GM12878 (cell line): Measurements from ENCODE around the gene PMS1. TPM values are rescaled to one million over a fixed set of nuclear protein-coding genes. Genes with fewer than 3 reads are reported as not detected.

Experiments
- ATAC-seq: fragments of 200-7000 bp; cut with Tn5 transposase; 3 replicates; pipeline ENCODE4 v1.9.1; 2020; ENCODE audit warnings: mild to moderate bottlenecking, moderate library complexity
- BruUV-seq: library from RNA; stranded (reverse); fragments of 400-500 nt; replicated peaks from 2 replicates; lab custom pipeline; 2021; lab: Mats Ljungman, UMichigan
- CTCF ChIA-PET: fragments of 300-600 bp; sonication (Branson Sonifier 250); formaldehyde crosslinking; extraction: SDS; loops from one replicate; lab custom pipeline; 2021; ENCODE audit warnings: inconsistent platforms; lab: Yijun Ruan, JAX
- POLR2A ChIA-PET: fragments of 350-600 bp; formaldehyde crosslinking; extraction: SDS; loops from one replicate; lab custom pipeline; 2021; ENCODE audit warnings: inconsistent platforms; lab: Charles Lee
- RAD21 ChIA-PET: fragments of 300-600 bp; sonication (Branson Sonifier 250); formaldehyde crosslinking; loops from one replicate; lab custom pipeline; 2023; ENCODE audit warnings: antibody characterized with exemption; ENCODE audit not compliant: unreplicated experiment; lab: Charles Lee
- SMC1A ChIA-PET: fragments of 300-600 bp; sonication (Branson Sonifier 250); formaldehyde crosslinking; loops from one replicate; lab custom pipeline; 2023; ENCODE audit not compliant: unreplicated experiment, uncharacterized antibody; lab: Charles Lee
- DNase-seq: peaks from one replicate; pipeline ENCODE4 v3.0.0-alpha.2; 2011; ENCODE audit warnings: low read depth, low spot score
- FAIRE-seq: peaks from 3 replicates; lab custom pipeline; 2011; peaks lifted over from hg19 to GRCh38; lab: Jason Lieb, UNC
- H2AFZ ChIP-seq: 2 replicates; pipeline ENCODE4 v1.6.0; 2011; ENCODE audit warnings: low read depth, low read length, control low read depth; ENCODE audit not compliant: control insufficient read depth
- H3K27ac ChIP-seq: 2 replicates; pipeline ENCODE4 v1.5.1; 2011; ENCODE audit warnings: control low read depth; ENCODE audit not compliant: control insufficient read depth, insufficient read depth
- H3K27me3 ChIP-seq, 2 experiments: replicated peaks in 1 of 2; 2 replicates each; pipeline versions ENCODE4 v1.6.0 to v1.6.1; 2011; ENCODE audit warnings: low read length in 1 of 2; ENCODE audit not compliant: control insufficient read depth in 2 of 2, insufficient read depth in 2 of 2
- H3K36me3 ChIP-seq, 2 experiments: 2 replicates each; pipeline ENCODE4 v1.5.1; 2011; ENCODE audit warnings: low read length in 1 of 2; ENCODE audit not compliant: control insufficient read depth in 2 of 2, insufficient read depth in 2 of 2
- H3K4me1 ChIP-seq: 2 replicates; pipeline ENCODE4 v1.6.1; 2011; ENCODE audit warnings: mild to moderate bottlenecking, low read length, moderate library complexity, mixed read lengths; ENCODE audit not compliant: control insufficient read depth, insufficient read depth
- H3K4me2 ChIP-seq: 2 replicates; pipeline ENCODE4 v1.6.0; 2011; ENCODE audit warnings: control low read depth; ENCODE audit not compliant: control insufficient read depth, insufficient read depth
- H3K4me3 ChIP-seq: fragments of 200-600 bp; sonication (generic); 2 replicates; pipeline ENCODE4 v1.5.1; 2016
- H3K79me2 ChIP-seq: 2 replicates; pipeline ENCODE4 v1.6.0; 2011; ENCODE audit warnings: low read length; ENCODE audit not compliant: control insufficient read depth, insufficient read depth
- H3K9ac ChIP-seq: 2 replicates; pipeline ENCODE4 v1.8.0; 2011; ENCODE audit warnings: low read length, control low read depth, mixed read lengths; ENCODE audit not compliant: control insufficient read depth, insufficient read depth
- H3K9me3 ChIP-seq: replicated peaks from 3 replicates; pipeline ENCODE4 v1.5.1; 2011; ENCODE audit warnings: mild to moderate bottlenecking, low read length; ENCODE audit not compliant: control insufficient read depth, insufficient read depth
- H4K20me1 ChIP-seq: 2 replicates; pipeline ENCODE4 v1.6.0; 2011; ENCODE audit not compliant: control insufficient read depth, insufficient read depth
- EED ChIP-seq: sonication (generic); IDR thresholded peaks from 2 replicates; pipeline ENCODE4 v1.6.1; 2016; ENCODE audit warnings: antibody characterized with exemption, low read depth
- ETV6 ChIP-seq, 2 experiments: fragments of 450-650 bp in 1 of 2; IDR thresholded peaks in 1 of 2; conservative IDR thresholded peaks in 1 of 2; 2 replicates each; pipeline ENCODE4 v1.6.1; 2014; ENCODE audit warnings: antibody characterized with exemption in 1 of 2, borderline replicate concordance in 1 of 2, low read depth in 1 of 2, mild to moderate bottlenecking in 1 of 2, moderate library complexity in 1 of 2
- PML ChIP-seq: IDR thresholded peaks from 2 replicates; pipeline ENCODE4 v1.6.1; 2012; ENCODE audit warnings: low read length, inconsistent platforms
- ZNF24 ChIP-seq: fragments of 450-650 bp; IDR thresholded peaks from 2 replicates; pipeline ENCODE4 v1.6.1; 2017; ENCODE audit warnings: antibody characterized with exemption, mild to moderate bottlenecking
- WGBS: methylation state at CpG from one replicate; pipeline ENCODE4 v1.1.6; 2016; ENCODE audit warnings: low lambda C conversion rate; ENCODE audit not compliant: insufficient replicate concordance, insufficient coverage; ENCODE audit errors: missing lambda C conversion rate; 5-methylcytosine and 5-hydroxymethylcytosine counted together
- in situ Hi-C: fragments of 300-500 bp; cut with MboI; formaldehyde crosslinking; loops from 9 replicates; pipeline ENCODE4 v1.14.3; 2018; ENCODE audit warnings: mixed read lengths
- intact Hi-C: fragments of 100-400 bp; cut with micrococcal nuclease; formaldehyde crosslinking; loops from one replicate; pipeline ENCODE4 v1.14.2; 2022; ENCODE audit not compliant: unreplicated experiment
- polyA plus RNA-seq, 11 experiments: library from polyadenylated mRNA; depleted of rRNA in 4 of 11; unstranded in 6 of 11; stranded (reverse) in 5 of 11; fragments of >200 nt; fragmentation: Nextera tagmentation in 4 of 11; fragmentation: Illumina TruSeq in 1 of 11; extraction: Ambion mirVana in 4 of 11; extraction: Trizol in 1 of 11; gene quantifications; 1 replicate in 1 of 11; 2 replicates in 10 of 11; pipeline versions ENCODE4 v1.2.1 to v1.2.3, GENCODE V29; 2011 to 2016; ENCODE audit warnings: inconsistent platforms in 2 of 11, missing spikeins in 2 of 11, low read depth in 1 of 11
- total RNA-seq, 4 experiments: library from RNA; depleted of rRNA in 3 of 4; stranded (reverse); fragments of >200 nt in 3 of 4; fragmentation: Illumina TruSeq in 1 of 4; extraction: Trizol in 1 of 4; gene quantifications; 2 replicates each; pipeline versions ENCODE4 v1.2.1 to v1.2.3, GENCODE V29; 2013 to 2021
- TF ChIP-seq, protein P1 (sequence below): fragments of 450-650 bp; conservative IDR thresholded peaks from 2 replicates; pipeline ENCODE4 v1.6.1; 2017; ENCODE audit warnings: mild to moderate bottlenecking, moderate library complexity
- TF ChIP-seq, protein P2 (sequence below): fragments of 450-650 bp; formaldehyde crosslinking; IDR thresholded peaks from 2 replicates; pipeline ENCODE4 v1.4.0; 2020; ENCODE audit warnings: mild to moderate bottlenecking, moderate library complexity
- TF ChIP-seq, protein P3 (sequence below): IDR thresholded peaks from 2 replicates; pipeline ENCODE4 v1.6.1; 2012; ENCODE audit warnings: improper control_type of control experiment, low read depth, low read length; ENCODE audit not compliant: insufficient replicate concordance

Gene PMS1
- total and polyA plus RNA-seq, 10 of the 15 experiments (the other 5 are each of a cell fraction or from before 2014, with no cell fraction given) = 18.7 to 50.6 (median 29.5) TPM

DNA sequence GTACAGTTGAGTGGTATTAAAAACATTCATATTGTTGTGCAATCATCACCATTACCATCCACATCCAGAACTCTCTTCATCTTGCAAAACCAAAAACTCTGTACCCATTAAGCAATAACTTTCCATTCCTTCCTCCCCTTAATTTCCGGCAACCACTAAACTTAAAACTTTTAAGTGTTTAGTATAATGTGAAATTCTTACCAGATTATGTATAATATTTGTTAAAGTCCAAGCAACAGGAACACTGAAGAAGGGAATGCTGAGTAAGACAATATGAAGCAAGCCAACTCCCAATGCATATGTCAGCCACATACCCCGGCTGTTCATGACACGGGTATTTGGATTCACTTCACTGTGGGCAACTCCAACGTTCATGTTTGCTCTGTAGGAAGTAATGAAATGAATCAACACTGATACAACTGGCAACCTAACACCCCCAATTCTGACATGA, 2.0 kb upstream of the PMS1 start (continued):
- TF ChIP-seq, protein P1, sequence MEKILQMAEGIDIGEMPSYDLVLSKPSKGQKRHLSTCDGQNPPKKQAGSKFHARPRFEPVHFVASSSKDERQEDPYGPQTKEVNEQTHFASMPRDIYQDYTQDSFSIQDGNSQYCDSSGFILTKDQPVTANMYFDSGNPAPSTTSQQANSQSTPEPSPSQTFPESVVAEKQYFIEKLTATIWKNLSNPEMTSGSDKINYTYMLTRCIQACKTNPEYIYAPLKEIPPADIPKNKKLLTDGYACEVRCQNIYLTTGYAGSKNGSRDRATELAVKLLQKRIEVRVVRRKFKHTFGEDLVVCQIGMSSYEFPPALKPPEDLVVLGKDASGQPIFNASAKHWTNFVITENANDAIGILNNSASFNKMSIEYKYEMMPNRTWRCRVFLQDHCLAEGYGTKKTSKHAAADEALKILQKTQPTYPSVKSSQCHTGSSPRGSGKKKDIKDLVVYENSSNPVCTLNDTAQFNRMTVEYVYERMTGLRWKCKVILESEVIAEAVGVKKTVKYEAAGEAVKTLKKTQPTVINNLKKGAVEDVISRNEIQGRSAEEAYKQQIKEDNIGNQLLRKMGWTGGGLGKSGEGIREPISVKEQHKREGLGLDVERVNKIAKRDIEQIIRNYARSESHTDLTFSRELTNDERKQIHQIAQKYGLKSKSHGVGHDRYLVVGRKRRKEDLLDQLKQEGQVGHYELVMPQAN = no peak

DNA sequence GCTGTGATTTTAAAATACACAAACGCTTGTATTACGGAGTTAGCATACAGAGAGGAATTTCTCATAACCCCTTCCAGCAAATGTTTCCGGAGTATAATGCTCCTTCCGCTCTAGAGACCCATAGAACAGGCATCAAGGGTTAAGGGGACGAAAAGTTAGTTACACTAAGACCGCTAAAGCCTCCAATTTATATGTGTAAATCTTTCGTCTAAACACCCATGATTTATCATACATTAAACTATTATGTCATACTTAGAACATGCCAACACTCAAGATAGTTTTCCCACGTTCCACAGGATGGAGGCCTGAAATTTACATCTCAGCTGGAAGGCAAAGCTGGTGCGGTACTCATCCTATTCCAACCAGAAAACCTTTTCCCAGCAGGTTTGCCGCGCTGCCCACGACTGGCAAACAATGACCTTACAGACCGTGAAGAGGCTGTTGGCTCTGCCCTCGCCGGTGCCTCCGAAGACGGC, 761 bp upstream of the PMS1 start:
- Histone ChIP-seq H3K27me3 (no peaks in the 10 kb centered on the region), H3K4me2 (peak overlapping the region; percentile 68), H3K79me2 (peaks cover 73% of the 10 kb centered on the region), H3K4me3 (peak overlapping the region; percentile 86), H3K9ac (peak overlapping the region; percentile 83), H2AFZ (peak overlapping the region; percentile 95), H4K20me1 (no peaks in the 10 kb centered on the region), H3K27ac (peak overlapping the region; percentile 92), H3K36me3 (peaks cover 2 to 14% of the 10 kb centered on the region in 2 experiments; a peak in 2 of 4 replicates), H3K9me3 (no peaks in the 10 kb centered on the region; the same call in 2 of the 3 replicates), H3K4me1 (peaks cover 4% of the 10 kb centered on the region; the same call in 1 of the 2 replicates)
- ChIA-PET RAD21 (interaction anchor here (1.1 to 1.7 kb wide), 3 partner anchors 19 to 122 kb away, joined by 3 to 7 read pairs (median 4); partner anchors contain the start of genes ASNSD1 and OSGEPL1), POLR2A (interaction anchor here (1.0 to 3.7 kb wide), 2 partner anchors 21 to 74 kb away, joined by 3 to 23 read pairs; partner anchors contain the start of gene OSGEPL1), CTCF (interaction anchor here (1.0 to 3.2 kb wide), 2 partner anchors 20 to 23 kb away, joined by 3 to 14 read pairs; partner anchors contain the start of gene OSGEPL1), SMC1A (interaction anchor here (1.1 kb wide), 2 partner anchors 18 to 20 kb away, joined by 3 read pairs; no protein-coding TSS in a partner anchor)
- DNase-seq = peak; percentile 20
- in situ Hi-C loops (no loop called here), intact Hi-C loops (loop anchor here (5.0 kb wide), 3 partner anchors 121 to 749 kb away; partner anchors contain the start of genes ASNSD1, HIBCH and NEMP2)
- 4% methylated on average over 17 of the region's 17 CpGs for WGBS
- ATAC-seq = peak; percentile 36
- FAIRE-seq = no peak
- BruUV-seq = TSS peak; percentile 68
- TF ChIP-seq ETV6 (conservative IDR thresholded peaks at IDR 0.05 in 1 of 2, IDR thresholded peaks at IDR 0.05 in 1 of 2; ENCODE audit: borderline replicate concordance in 1 of 2, low read depth in 1 of 2) (no peak), ZNF24 (no peak), PML (no peak), EED (no peak)
- TF ChIP-seq, protein P2, sequence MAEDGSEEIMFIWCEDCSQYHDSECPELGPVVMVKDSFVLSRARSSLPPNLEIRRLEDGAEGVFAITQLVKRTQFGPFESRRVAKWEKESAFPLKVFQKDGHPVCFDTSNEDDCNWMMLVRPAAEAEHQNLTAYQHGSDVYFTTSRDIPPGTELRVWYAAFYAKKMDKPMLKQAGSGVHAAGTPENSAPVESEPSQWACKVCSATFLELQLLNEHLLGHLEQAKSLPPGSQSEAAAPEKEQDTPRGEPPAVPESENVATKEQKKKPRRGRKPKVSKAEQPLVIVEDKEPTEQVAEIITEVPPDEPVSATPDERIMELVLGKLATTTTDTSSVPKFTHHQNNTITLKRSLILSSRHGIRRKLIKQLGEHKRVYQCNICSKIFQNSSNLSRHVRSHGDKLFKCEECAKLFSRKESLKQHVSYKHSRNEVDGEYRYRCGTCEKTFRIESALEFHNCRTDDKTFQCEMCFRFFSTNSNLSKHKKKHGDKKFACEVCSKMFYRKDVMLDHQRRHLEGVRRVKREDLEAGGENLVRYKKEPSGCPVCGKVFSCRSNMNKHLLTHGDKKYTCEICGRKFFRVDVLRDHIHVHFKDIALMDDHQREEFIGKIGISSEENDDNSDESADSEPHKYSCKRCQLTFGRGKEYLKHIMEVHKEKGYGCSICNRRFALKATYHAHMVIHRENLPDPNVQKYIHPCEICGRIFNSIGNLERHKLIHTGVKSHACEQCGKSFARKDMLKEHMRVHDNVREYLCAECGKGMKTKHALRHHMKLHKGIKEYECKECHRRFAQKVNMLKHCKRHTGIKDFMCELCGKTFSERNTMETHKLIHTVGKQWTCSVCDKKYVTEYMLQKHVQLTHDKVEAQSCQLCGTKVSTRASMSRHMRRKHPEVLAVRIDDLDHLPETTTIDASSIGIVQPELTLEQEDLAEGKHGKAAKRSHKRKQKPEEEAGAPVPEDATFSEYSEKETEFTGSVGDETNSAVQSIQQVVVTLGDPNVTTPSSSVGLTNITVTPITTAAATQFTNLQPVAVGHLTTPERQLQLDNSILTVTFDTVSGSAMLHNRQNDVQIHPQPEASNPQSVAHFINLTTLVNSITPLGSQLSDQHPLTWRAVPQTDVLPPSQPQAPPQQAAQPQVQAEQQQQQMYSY (CRISPR knock-in tag) = no peak
- TF ChIP-seq, protein P3, sequence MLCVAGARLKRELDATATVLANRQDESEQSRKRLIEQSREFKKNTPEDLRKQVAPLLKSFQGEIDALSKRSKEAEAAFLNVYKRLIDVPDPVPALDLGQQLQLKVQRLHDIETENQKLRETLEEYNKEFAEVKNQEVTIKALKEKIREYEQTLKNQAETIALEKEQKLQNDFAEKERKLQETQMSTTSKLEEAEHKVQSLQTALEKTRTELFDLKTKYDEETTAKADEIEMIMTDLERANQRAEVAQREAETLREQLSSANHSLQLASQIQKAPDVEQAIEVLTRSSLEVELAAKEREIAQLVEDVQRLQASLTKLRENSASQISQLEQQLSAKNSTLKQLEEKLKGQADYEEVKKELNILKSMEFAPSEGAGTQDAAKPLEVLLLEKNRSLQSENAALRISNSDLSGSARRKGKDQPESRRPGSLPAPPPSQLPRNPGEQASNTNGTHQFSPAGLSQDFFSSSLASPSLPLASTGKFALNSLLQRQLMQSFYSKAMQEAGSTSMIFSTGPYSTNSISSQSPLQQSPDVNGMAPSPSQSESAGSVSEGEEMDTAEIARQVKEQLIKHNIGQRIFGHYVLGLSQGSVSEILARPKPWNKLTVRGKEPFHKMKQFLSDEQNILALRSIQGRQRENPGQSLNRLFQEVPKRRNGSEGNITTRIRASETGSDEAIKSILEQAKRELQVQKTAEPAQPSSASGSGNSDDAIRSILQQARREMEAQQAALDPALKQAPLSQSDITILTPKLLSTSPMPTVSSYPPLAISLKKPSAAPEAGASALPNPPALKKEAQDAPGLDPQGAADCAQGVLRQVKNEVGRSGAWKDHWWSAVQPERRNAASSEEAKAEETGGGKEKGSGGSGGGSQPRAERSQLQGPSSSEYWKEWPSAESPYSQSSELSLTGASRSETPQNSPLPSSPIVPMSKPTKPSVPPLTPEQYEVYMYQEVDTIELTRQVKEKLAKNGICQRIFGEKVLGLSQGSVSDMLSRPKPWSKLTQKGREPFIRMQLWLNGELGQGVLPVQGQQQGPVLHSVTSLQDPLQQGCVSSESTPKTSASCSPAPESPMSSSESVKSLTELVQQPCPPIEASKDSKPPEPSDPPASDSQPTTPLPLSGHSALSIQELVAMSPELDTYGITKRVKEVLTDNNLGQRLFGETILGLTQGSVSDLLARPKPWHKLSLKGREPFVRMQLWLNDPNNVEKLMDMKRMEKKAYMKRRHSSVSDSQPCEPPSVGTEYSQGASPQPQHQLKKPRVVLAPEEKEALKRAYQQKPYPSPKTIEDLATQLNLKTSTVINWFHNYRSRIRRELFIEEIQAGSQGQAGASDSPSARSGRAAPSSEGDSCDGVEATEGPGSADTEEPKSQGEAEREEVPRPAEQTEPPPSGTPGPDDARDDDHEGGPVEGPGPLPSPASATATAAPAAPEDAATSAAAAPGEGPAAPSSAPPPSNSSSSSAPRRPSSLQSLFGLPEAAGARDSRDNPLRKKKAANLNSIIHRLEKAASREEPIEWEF = no peak
